Panc1 (cell line): ENCODE data around the gene THAP8. TPM values are rescaled to one million over a fixed set of nuclear protein-coding genes. Genes with fewer than 3 reads are reported as not detected.

Source experiments
- ATAC-seq: fragments of 200-7000 bp; cut with Tn5 transposase; 2 replicates; pipeline ENCODE4 v1.9.1; 2020; ENCODE audit warnings: mild to moderate bottlenecking, moderate library complexity
- BruUV-seq: library from RNA; stranded (reverse); fragments of 400-500 nt; replicated peaks from 2 replicates; lab custom pipeline; 2021; lab: Mats Ljungman, UMichigan
- CTCF ChIA-PET: fragments of 300-600 bp; sonication (Branson Sonifier 250); formaldehyde crosslinking; loops from one replicate; lab custom pipeline; 2022; ENCODE audit warnings: antibody characterized with exemption; lab: Charles Lee
- POLR2A ChIA-PET: fragments of 300-600 bp; sonication (Branson Sonifier 250); formaldehyde crosslinking; loops from one replicate; lab custom pipeline; 2022; ENCODE audit warnings: antibody characterized with exemption; lab: Charles Lee
- DNase-seq: peaks from one replicate; pipeline ENCODE4 v3.0.0-alpha.2; 2010; ENCODE audit warnings: low read depth, low spot score
- H3K27ac ChIP-seq: 2 replicates; pipeline ENCODE4 v1.5.1; 2011; ENCODE audit warnings: mild to moderate bottlenecking, low read length, inconsistent platforms
- H3K27me3 ChIP-seq: fragments of 200-500 bp; sonication (Bioruptor generic); 2 replicates; pipeline ENCODE4 v1.6.0; 2014; ENCODE audit warnings: low read length, inconsistent platforms; ENCODE audit not compliant: control insufficient read depth, insufficient read depth
- H3K36me3 ChIP-seq: fragments of 200-500 bp; sonication (Bioruptor generic); 2 replicates; pipeline ENCODE4 v1.5.1; 2014; ENCODE audit warnings: inconsistent platforms, mild to moderate bottlenecking, low read length, moderate library complexity; ENCODE audit not compliant: control insufficient read depth, insufficient read depth
- H3K4me1 ChIP-seq: 2 replicates; pipeline ENCODE4 v1.5.1; 2011; ENCODE audit warnings: inconsistent platforms, mild to moderate bottlenecking, low read length, moderate library complexity; ENCODE audit not compliant: control insufficient read depth, insufficient read depth
- H3K4me3 ChIP-seq, 2 experiments: 2 replicates each; pipeline ENCODE4 v1.5.1; 2011 to 2012; ENCODE audit warnings: low read depth in 2 of 2, low read length in 2 of 2, mild to moderate bottlenecking in 2 of 2, inconsistent platforms in 1 of 2, moderate library complexity in 1 of 2
- H3K9me3 ChIP-seq: fragments of 200-500 bp; sonication (Bioruptor generic); 2 replicates; pipeline ENCODE4 v1.5.1; 2014; ENCODE audit warnings: low read depth, mild to moderate bottlenecking, inconsistent platforms, low read length, moderate library complexity; ENCODE audit not compliant: control insufficient read depth, insufficient read depth
- CTCF ChIP-seq: fragments of 450-650 bp; IDR thresholded peaks from 2 replicates; pipeline ENCODE4 v1.5.1; 2017; ENCODE audit warnings: mild to moderate bottlenecking
- POLR2AphosphoS5 ChIP-seq: IDR thresholded peaks from 2 replicates; pipeline ENCODE4 v1.6.1; 2012; ENCODE audit warnings: mild to moderate bottlenecking, low read depth, low read length, moderate library complexity
- REST ChIP-seq, 2 experiments: IDR thresholded peaks; 2 replicates each; pipeline ENCODE4 v1.6.1; 2011 to 2012; ENCODE audit warnings: low read depth in 2 of 2, control low read depth in 1 of 2, low read length in 1 of 2, mild to moderate bottlenecking in 1 of 2, moderate library complexity in 1 of 2; ENCODE audit not compliant: insufficient read depth in 1 of 2
- SIN3A ChIP-seq: IDR thresholded peaks from 2 replicates; pipeline ENCODE4 v1.6.1; 2012; ENCODE audit warnings: low read depth, mild to moderate bottlenecking, low read length, moderate library complexity, borderline replicate concordance; ENCODE audit not compliant: insufficient read depth
- TCF7L2 ChIP-seq: IDR thresholded peaks from 2 replicates; pipeline ENCODE4 v1.6.1; 2011; ENCODE audit warnings: mild to moderate bottlenecking, low read depth, low read length, inconsistent platforms
- in situ Hi-C: cut with HindIII; loops from 2 replicates; pipeline ENCODE4 v1.10.0; 2016; ENCODE audit warnings: low sequenced_read_pairs, low pct_unique_long_range_greater_than_20kb
- intact Hi-C: fragments of 100-400 bp; cut with micrococcal nuclease; formaldehyde crosslinking; loops from one replicate; pipeline ENCODE4 v1.10.0; 2022; ENCODE audit not compliant: unreplicated experiment
- total RNA-seq: library from RNA; stranded (reverse); gene quantifications from one replicate; pipeline ENCODE4 v1.2.1, GENCODE V29; 2021; ENCODE audit not compliant: unreplicated experiment

The THAP8 gene
- total RNA-seq, 1 experiment from 2014 or later = 9.6 TPM

GRCh38 chr19:36081894-36082293 is 27.8 kb upstream of the THAP8 start:
- H3K36me3 ChIP-seq = peaks cover 1% of the 10 kb centered on the region
- ChIA-PET POLR2A (no interaction called here), CTCF (no interaction called here)
- H3K4me1 ChIP-seq = no peaks in the 10 kb centered on the region
- no peak overlapping the region for H3K4me3 ChIP-seq
- ATAC-seq (no peak), DNase-seq (no peak)
- H3K9me3 ChIP-seq = no peaks in the 10 kb centered on the region
- TF ChIP-seq TCF7L2 (no peak), POLR2AphosphoS5 (no peak), SIN3A (no peak), CTCF (no peak), REST (IDR thresholded peaks at IDR 0.05; ENCODE audit: insufficient read depth in 1 of 2, low read depth in 2 of 2, low read length in 1 of 2) (no peak)
- in situ Hi-C loops = no loop called here
- no peaks in the 10 kb centered on the region for H3K27me3 ChIP-seq
- BruUV-seq = no TSS peak
- H3K27ac ChIP-seq = no peak overlapping the region
- intact Hi-C loops = no loop called here

- Histone ChIP-seq H3K9me3 (no peaks in the 10 kb centered on the region), H3K4me1 (no peaks in the 10 kb centered on the region), H3K36me3 (peaks cover 5% of the 10 kb centered on the region), H3K4me3 (no peak overlapping the region), H3K27ac (no peak overlapping the region), H3K27me3 (no peaks in the 10 kb centered on the region)
- ChIA-PET CTCF (no interaction called here), POLR2A (no interaction called here)
- in situ Hi-C loops (no loop called here), intact Hi-C loops (no loop called here)
- ATAC-seq = no peak
- no peak for DNase-seq
- no peak for TF ChIP-seq REST (IDR thresholded peaks at IDR 0.05; ENCODE audit: insufficient read depth in 1 of 2, low read depth in 2 of 2, low read length in 1 of 2)
- TF ChIP-seq TCF7L2 = no peak
- no peak for TF ChIP-seq SIN3A
- no peak for TF ChIP-seq POLR2AphosphoS5
- TF ChIP-seq CTCF = no peak
- no TSS peak for BruUV-seq
These were observed 27.3 kb upstream of the THAP8 start for GRCh38 chr19:36081385-36081784.
